GM12891 (cell line): ENCODE measurements around the gene PHF13.

Experiments used
- POLR2A ChIP-seq: IDR thresholded peaks from 2 replicates; pipeline ENCODE4 v1.6.1; 2011; ENCODE audit warnings: low read depth, low read length, control low read depth
- POLR2AphosphoS5 ChIP-seq: IDR thresholded peaks from 2 replicates; pipeline ENCODE4 v1.6.1; 2011; ENCODE audit warnings: low read depth, low read length, control low read depth
- POU2F2 ChIP-seq: IDR thresholded peaks from 2 replicates; pipeline ENCODE4 v1.6.1; 2011; ENCODE audit warnings: low read depth, mild to moderate bottlenecking, control low read depth, low read length, moderate library complexity
- SPI1 ChIP-seq: IDR thresholded peaks from 2 replicates; pipeline ENCODE4 v1.6.1; 2011; ENCODE audit warnings: low read depth, low read length, control low read depth

DNA sequence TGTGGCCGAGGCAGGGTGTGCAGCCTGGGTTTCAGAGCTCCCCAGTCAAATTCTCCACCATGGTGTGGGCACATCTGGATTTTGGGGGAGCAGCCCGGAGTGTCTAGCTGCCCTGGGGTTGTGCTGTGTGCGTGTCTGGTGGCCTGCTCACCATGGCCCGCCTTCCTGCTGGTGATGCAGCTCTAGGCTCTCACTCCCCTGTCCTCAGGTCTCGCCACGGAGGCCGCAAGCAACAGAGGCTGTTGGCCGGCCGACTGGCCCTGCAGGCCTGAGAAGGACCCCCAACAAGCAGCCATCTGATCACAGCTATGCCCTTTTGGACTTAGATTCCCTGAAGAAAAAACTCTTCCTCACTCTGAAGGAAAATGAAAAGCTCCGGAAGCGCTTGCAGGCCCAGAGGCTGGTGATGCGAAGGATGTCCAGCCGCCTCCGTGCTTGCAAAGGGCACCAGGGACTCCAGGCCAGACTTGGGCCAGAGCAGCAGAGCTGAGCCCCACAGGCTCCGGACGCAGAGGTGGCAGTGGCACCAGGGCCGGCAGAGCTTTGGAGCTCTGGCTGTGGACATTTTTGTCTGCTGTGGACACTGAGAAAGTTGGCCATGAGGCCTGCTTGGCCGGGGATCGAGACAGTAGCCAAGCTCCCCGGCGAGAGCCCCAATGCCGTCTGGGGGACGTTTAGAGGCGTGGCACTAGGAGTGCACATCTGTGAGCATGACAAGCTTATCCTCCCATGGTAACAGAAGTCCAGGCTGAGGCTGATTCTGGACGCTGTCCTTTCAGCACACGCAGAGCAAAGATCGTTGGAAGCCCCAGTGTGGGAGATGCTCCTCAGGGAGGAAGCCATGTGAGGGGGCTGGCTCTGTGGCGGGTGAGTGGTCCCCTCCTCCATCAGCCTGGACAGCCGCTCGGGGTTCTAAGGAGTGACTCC, 19.3 kb downstream of the PHF13 start:
- TF ChIP-seq POLR2A (no peak), POLR2AphosphoS5 (no peak; the same call in 1 of the 2 replicates), SPI1 (no peak), POU2F2 (no peak)
